Measurements from ENCODE around the gene CSF1. TPM values are rescaled to one million over a fixed set of nuclear protein-coding genes. Genes with fewer than 3 reads are reported as not detected.

Gene CSF1
- total and polyA plus RNA-seq, 2 donors (not counting 3 experiments of a cell fraction or from before 2014, with no cell fraction given) = 24.5 to 28.9 TPM

DNA sequence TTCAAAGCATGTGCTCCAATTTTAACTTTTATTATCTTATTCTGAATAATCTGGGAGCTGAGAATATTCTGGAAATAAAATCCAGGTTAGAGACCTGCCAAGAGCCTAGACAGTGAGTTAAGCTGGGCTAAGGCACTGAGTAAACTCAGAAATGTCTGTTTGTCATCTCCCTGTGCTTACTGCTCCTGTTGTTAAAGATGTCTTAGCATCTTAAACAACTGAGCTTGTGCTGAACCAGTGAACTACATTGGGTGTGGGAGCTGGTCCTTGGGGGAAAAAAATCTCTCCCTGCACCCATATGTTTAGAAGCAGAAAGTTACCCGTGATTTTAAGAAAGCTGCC is 49.0 kb downstream of the CSF1 start:
- CTCF ChIA-PET = interaction anchor here (1.1 to 2.9 kb wide), 10 partner anchors 8 to 320 kb away, joined by 3 to 17 read pairs (median 6); partner anchors contain the start of gene AHCYL1
- no peak overlapping the region for H3K27ac ChIP-seq (ENCODE audit: insufficient read depth, low read depth, low read length)
- no peak overlapping the region for H3K4me3 ChIP-seq (replicated peaks in 1 of 3; ENCODE audit: insufficient read depth in 1 of 3, low read depth in 1 of 3, low read length in 3 of 3)
- no peaks in the 10 kb centered on the region for H3K79me2 ChIP-seq (ENCODE audit: control insufficient read depth, insufficient read depth, low read length)
- DNase-seq (ENCODE audit: low read depth, low spot score) = peak; percentile 9
- H2AFZ ChIP-seq (ENCODE audit: low read depth, low read length) = peak overlapping the region; percentile 61
- peaks cover 13% of the 10 kb centered on the region for H3K4me1 ChIP-seq (ENCODE audit: control insufficient read depth, extremely low read depth, insufficient read depth, low read length)
- intact Hi-C loops (cut with micrococcal nuclease) (no loop called here), dilution Hi-C loops (cut with MboI; ENCODE audit: extremely low pct_ligation_motif_present, low sequenced_read_pairs) (no loop called here)
- FAIRE-seq = no peak
- H3K27me3 ChIP-seq (ENCODE audit: control insufficient read depth in 2 of 2, insufficient read depth in 2 of 2, low read length in 2 of 2) = no peaks in the 10 kb centered on the region
- H3K36me3 ChIP-seq (ENCODE audit: control insufficient read depth in 2 of 2, extremely low read depth in 1 of 2, insufficient read depth in 2 of 2, low read length in 2 of 2) = no peaks in the 10 kb centered on the region
- TF ChIP-seq MYC (IDR thresholded peaks at IDR 0.05; ENCODE audit: low read depth, low read length) (no peak), POLR2AphosphoS5 (IDR thresholded peaks at IDR 0.05; ENCODE audit: insufficient read depth, low read depth, low read length) (no peak), JUN (IDR thresholded peaks at IDR 0.05; ENCODE audit: borderline replicate concordance, insufficient read depth, insufficient read length, low read depth) (no peak), GATA2 (IDR thresholded peaks at IDR 0.05; ENCODE audit: insufficient read depth, insufficient read length, low read depth, low read length) (no peak), FOS (IDR thresholded peaks at IDR 0.05; ENCODE audit: borderline replicate concordance, insufficient read depth, low read length) (no peak), POLR2A (IDR thresholded peaks at IDR 0.05; ENCODE audit: low read depth, low read length) (no peak), EZH2 (IDR thresholded peaks at IDR 0.05; ENCODE audit: borderline replicate concordance, low read depth, low read length, severe bottlenecking) (no peak)
- TF ChIP-seq, protein P1, sequence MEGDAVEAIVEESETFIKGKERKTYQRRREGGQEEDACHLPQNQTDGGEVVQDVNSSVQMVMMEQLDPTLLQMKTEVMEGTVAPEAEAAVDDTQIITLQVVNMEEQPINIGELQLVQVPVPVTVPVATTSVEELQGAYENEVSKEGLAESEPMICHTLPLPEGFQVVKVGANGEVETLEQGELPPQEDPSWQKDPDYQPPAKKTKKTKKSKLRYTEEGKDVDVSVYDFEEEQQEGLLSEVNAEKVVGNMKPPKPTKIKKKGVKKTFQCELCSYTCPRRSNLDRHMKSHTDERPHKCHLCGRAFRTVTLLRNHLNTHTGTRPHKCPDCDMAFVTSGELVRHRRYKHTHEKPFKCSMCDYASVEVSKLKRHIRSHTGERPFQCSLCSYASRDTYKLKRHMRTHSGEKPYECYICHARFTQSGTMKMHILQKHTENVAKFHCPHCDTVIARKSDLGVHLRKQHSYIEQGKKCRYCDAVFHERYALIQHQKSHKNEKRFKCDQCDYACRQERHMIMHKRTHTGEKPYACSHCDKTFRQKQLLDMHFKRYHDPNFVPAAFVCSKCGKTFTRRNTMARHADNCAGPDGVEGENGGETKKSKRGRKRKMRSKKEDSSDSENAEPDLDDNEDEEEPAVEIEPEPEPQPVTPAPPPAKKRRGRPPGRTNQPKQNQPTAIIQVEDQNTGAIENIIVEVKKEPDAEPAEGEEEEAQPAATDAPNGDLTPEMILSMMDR (IDR thresholded peaks at IDR 0.05; ENCODE audit: extremely low read depth in 1 of 2, insufficient read depth in 1 of 2, low read depth in 1 of 2, low read length in 2 of 2) = no peak
- TF ChIP-seq, protein P2, sequence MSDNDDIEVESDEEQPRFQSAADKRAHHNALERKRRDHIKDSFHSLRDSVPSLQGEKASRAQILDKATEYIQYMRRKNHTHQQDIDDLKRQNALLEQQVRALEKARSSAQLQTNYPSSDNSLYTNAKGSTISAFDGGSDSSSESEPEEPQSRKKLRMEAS (IDR thresholded peaks at IDR 0.05; ENCODE audit: insufficient read depth, insufficient read length) = no peak
- no peak overlapping the region for H3K9ac ChIP-seq (replicated peaks; ENCODE audit: extremely low read depth, insufficient read depth, low read length)
- no TSS peak for BruUV-seq (replicated peaks)
- H3K9me1 ChIP-seq (replicated peaks; ENCODE audit: control insufficient read depth, extremely low read depth, insufficient read depth, low read length) = no peaks in the 10 kb centered on the region
- no peaks in the 10 kb centered on the region for H3K9me3 ChIP-seq (replicated peaks; ENCODE audit: control insufficient read depth, insufficient read depth, low read length)
- H3K4me2 ChIP-seq (ENCODE audit: insufficient read depth, low read length) = no peak overlapping the region
- POLR2A ChIA-PET = no interaction called here
- no peaks in the 10 kb centered on the region for H4K20me1 ChIP-seq (replicated peaks; ENCODE audit: control insufficient read depth, extremely low read depth, insufficient read depth, low read length)
